Activated naive CD4-positive, alpha-beta T cell treated with anti-CD3 and anti-CD28 coated beads for 36 hours (primary cell): Measurements from ENCODE around the gene VANGL2. TPM values are rescaled to one million over a fixed set of nuclear protein-coding genes. Genes with fewer than 3 reads are reported as not detected.

Experiments
- CTCF ChIA-PET: fragments of 350-600 bp; sonication (Branson Sonifier 250); formaldehyde crosslinking; loops from one replicate; lab custom pipeline; 2021; ENCODE audit warnings: antibody characterized with exemption; lab: Charles Lee
- DNase-seq: peaks from one replicate; pipeline ENCODE4 v3.0.0-alpha.2; 2020
- H3K27ac Mint-ChIP-seq: one replicate; pipeline ENCODE4 v1.8.0; 2021; ENCODE audit warnings: mild to moderate bottlenecking, mixed read lengths
- H3K27me3 Mint-ChIP-seq: one replicate; pipeline ENCODE4 v1.8.0; 2021; ENCODE audit warnings: low read depth, mixed read lengths
- H3K36me3 Mint-ChIP-seq: one replicate; pipeline ENCODE4 v1.8.0; 2021; ENCODE audit warnings: low read depth, mixed read lengths
- H3K4me1 Mint-ChIP-seq: one replicate; pipeline ENCODE4 v1.8.0; 2021; ENCODE audit warnings: low read depth, mixed read lengths
- H3K4me3 Mint-ChIP-seq: one replicate; pipeline ENCODE4 v1.8.0; 2021; ENCODE audit warnings: mild to moderate bottlenecking, moderate library complexity, mixed read lengths
- H3K9me3 Mint-ChIP-seq: one replicate; pipeline ENCODE4 v1.8.0; 2021; ENCODE audit warnings: mixed read lengths
- intact Hi-C: fragments of 100-400 bp; cut with micrococcal nuclease; formaldehyde crosslinking; loops from one replicate; pipeline ENCODE4 v1.15.1; 2023
- total RNA-seq, 2 experiments: library from RNA; stranded (reverse); gene quantifications; one replicate each; pipeline ENCODE4 v1.2.3, GENCODE V29; 2021

VANGL2 gene
- total RNA-seq, 2 experiments from 2014 or later = 0.27 TPM; not detected in 1

DNA sequence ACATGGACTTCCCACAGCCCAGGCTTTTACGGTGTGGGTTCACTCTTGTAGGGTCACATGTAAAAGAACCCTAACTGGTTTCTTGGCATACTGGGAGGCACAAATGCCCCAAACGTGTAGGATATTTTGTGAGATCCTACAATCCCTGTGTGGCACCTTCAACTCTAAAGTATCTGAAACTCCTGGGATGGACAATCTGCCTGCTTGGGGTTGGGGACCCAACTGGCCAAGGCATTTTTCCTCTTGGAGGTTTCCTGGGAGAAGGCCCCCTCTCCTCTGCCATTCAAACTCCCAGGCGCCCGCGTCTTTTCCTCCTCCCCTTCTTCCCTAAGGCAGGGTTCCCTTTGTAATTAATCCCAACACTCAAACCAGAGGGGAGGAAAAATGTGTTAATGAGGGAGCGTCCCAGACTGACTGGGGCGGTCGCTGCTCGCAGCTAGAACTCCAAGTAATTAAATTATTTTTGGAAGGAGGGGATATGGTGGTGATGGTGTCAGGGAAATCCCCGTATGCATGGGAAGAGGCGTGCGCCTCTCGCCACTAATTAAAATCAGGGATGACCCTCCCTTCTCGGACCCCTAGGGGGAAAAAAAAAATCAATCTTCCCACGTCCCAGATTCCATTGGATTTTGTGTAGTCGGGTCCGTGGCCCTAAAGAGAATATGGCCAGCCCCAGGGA lies 681 bp upstream of the VANGL2 start:
- no peaks in the 10 kb centered on the region for H3K9me3 Mint-ChIP-seq
- H3K36me3 Mint-ChIP-seq = no peaks in the 10 kb centered on the region
- CTCF ChIA-PET = no interaction called here
- intact Hi-C loops = no loop called here
- no peak overlapping the region for H3K4me3 Mint-ChIP-seq
- peaks cover 13% of the 10 kb centered on the region for H3K27me3 Mint-ChIP-seq
- no peak for DNase-seq
- no peak overlapping the region for H3K27ac Mint-ChIP-seq
- H3K4me1 Mint-ChIP-seq = peaks cover 3% of the 10 kb centered on the region

DNA sequence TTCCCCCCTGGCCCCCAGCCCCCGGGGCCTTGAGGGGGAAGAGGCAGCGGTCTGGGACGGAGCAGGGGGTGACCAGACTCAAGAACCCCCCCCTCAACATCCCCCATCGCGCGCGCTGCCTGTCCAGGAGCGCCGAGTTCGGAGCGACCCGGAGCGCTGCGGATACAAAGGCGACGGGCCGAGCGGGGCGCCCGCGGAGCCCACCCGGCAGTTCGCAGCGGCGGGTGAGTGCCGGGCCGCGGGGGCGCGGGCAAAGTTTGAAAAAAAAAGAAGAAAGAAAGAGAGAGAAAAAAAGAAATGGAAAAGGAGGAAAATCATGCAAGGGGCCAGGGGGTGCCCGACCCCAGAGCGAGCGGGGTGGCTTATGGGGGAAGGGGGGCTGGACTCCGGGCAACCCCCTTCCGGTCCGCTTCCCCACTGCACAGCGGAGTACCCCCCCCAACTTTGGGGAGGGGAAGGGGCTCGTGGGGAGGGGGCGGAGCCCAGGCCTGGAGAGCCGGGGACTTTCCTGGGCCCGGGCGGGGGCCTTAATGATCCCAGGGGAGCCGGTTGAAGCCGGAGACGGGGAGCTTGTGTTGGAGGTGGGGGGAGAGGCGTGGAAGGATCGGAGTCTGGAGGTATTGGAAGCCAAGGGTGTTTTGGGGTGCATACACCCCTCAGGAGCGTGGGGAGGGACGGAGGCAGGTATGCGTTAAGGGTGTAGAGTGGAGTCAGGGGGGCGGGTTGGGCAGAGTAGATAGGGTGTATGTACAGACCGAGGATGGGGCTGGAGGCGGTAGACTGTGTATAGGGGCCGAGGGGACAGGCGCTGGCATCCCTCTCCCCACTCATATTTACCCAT lies 502 bp downstream of the VANGL2 start:
- CTCF ChIA-PET = no interaction called here
- DNase-seq = no peak

DNA sequence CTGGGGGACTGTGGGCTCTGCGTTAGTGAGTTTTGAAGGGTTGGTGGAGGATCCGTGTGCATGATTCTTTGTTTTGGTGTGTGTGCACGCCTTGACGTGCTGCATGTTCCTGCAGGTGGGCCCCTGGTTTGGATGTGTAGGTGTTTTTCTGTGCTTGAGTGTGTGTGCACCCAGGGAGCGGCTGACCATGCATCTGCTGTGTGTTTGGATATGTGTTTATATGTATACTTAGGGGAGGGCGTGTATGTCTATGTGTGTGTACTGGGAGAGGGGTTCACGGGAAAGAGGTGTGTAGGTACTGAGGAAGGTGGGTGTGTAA lies 1.1 kb downstream of the VANGL2 start:
- H3K4me3 Mint-ChIP-seq = peak overlapping the region; percentile 44
- CTCF ChIA-PET = no interaction called here
- no peak overlapping the region for H3K27ac Mint-ChIP-seq

More for the DNA sequence above, 502 bp downstream of the VANGL2 start:
- H3K9me3 Mint-ChIP-seq = no peaks in the 10 kb centered on the region
- H3K27ac Mint-ChIP-seq = no peak overlapping the region
- intact Hi-C loops = no loop called here
- H3K27me3 Mint-ChIP-seq = peaks cover 13% of the 10 kb centered on the region
- H3K4me3 Mint-ChIP-seq = peak overlapping the region; percentile 44
- H3K36me3 Mint-ChIP-seq = no peaks in the 10 kb centered on the region
- peaks cover 3% of the 10 kb centered on the region for H3K4me1 Mint-ChIP-seq

GRCh38 chr1:160402001-160402795 lies 1.8 kb downstream of the VANGL2 start:
- H3K27ac Mint-ChIP-seq = no peak overlapping the region
- H3K4me1 Mint-ChIP-seq = peaks cover 3% of the 10 kb centered on the region
- peaks cover 13% of the 10 kb centered on the region for H3K27me3 Mint-ChIP-seq
- DNase-seq = no peak
- H3K36me3 Mint-ChIP-seq = no peaks in the 10 kb centered on the region
- no peak overlapping the region for H3K4me3 Mint-ChIP-seq
- H3K9me3 Mint-ChIP-seq = no peaks in the 10 kb centered on the region
- CTCF ChIA-PET = interaction anchor here (1.0 kb wide), 1 partner anchor 14 kb away, joined by 3 read pairs; no protein-coding TSS in a partner anchor
- intact Hi-C loops = no loop called here

More for the DNA sequence above, 1.1 kb downstream of the VANGL2 start:
- Mint-ChIP-seq H3K9me3 (no peaks in the 10 kb centered on the region), H3K4me1 (peaks cover 3% of the 10 kb centered on the region), H3K36me3 (no peaks in the 10 kb centered on the region), H3K27me3 (peaks cover 13% of the 10 kb centered on the region)
- intact Hi-C loops = no loop called here
- no peak for DNase-seq

DNA sequence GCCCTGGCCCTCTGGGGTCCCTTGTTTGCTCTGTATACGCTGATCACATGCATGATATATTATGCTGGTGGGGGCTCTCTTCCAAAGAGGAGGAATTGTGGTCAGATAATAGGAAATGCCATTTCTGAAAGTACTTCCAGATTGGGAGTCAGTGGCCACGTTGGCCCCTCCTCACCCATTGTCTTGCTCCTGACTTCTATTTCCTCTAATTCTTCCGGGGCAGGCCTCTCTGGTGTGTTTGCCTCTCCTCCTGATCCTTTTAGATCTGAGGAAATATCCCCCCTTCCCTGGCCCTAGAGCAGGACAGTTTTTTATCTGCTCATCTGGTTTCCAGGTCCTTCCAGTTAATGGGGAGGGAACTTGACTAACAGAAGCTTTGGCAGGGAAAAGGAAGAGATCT lies 2.9 kb downstream of the VANGL2 start:
- intact Hi-C loops = no loop called here
- CTCF ChIA-PET = no interaction called here
- no peaks in the 10 kb centered on the region for H3K9me3 Mint-ChIP-seq
- H3K4me1 Mint-ChIP-seq = peaks cover 3% of the 10 kb centered on the region
- no peak for DNase-seq
- peaks cover 13% of the 10 kb centered on the region for H3K27me3 Mint-ChIP-seq
- no peak overlapping the region for H3K4me3 Mint-ChIP-seq
- no peaks in the 10 kb centered on the region for H3K36me3 Mint-ChIP-seq
- H3K27ac Mint-ChIP-seq = no peak overlapping the region

GRCh38 chr1:160404094-160404493 lies 3.7 kb downstream of the VANGL2 start:
- H3K4me1 Mint-ChIP-seq = peaks cover 3% of the 10 kb centered on the region
- CTCF ChIA-PET = no interaction called here
- no peak overlapping the region for H3K4me3 Mint-ChIP-seq
- intact Hi-C loops = no loop called here
- no peak for DNase-seq
- H3K36me3 Mint-ChIP-seq = no peaks in the 10 kb centered on the region
- no peaks in the 10 kb centered on the region for H3K9me3 Mint-ChIP-seq
- H3K27me3 Mint-ChIP-seq = peaks cover 13% of the 10 kb centered on the region
- no peak overlapping the region for H3K27ac Mint-ChIP-seq

DNA sequence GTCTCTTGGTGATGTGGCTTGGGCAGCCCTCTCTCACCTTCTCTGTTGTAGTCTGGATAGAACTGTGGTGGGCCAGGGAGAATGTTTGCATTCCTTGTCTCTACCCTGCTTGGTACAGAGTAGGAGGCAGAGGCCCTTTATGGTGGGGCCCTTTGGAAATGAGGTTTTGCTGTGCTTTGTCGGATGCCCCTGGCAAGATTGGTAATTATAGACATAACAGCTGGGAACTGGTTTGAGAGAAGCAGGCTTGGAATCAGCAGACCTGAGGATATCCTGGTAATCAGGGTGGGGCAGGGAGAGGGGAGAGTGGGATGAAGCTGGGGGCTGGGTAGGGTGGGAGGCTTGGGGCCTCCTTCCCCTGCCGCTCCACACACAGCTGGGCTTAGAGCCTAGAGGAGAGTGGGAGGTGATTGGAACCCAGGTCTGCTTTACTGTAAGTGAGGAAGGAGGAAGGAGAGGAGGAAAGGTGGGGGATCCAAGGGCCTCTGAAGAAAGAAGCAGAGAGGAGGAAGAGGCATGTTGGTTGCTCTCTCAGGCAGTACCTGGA lies 5.0 kb downstream of the VANGL2 start:
- no peak for DNase-seq
- no peak overlapping the region for H3K27ac Mint-ChIP-seq
- H3K36me3 Mint-ChIP-seq = no peaks in the 10 kb centered on the region
- peaks cover 13% of the 10 kb centered on the region for H3K27me3 Mint-ChIP-seq
- H3K4me1 Mint-ChIP-seq = peaks cover 3% of the 10 kb centered on the region
- CTCF ChIA-PET = no interaction called here
- intact Hi-C loops = no loop called here
- no peak overlapping the region for H3K4me3 Mint-ChIP-seq
- no peaks in the 10 kb centered on the region for H3K9me3 Mint-ChIP-seq

DNA sequence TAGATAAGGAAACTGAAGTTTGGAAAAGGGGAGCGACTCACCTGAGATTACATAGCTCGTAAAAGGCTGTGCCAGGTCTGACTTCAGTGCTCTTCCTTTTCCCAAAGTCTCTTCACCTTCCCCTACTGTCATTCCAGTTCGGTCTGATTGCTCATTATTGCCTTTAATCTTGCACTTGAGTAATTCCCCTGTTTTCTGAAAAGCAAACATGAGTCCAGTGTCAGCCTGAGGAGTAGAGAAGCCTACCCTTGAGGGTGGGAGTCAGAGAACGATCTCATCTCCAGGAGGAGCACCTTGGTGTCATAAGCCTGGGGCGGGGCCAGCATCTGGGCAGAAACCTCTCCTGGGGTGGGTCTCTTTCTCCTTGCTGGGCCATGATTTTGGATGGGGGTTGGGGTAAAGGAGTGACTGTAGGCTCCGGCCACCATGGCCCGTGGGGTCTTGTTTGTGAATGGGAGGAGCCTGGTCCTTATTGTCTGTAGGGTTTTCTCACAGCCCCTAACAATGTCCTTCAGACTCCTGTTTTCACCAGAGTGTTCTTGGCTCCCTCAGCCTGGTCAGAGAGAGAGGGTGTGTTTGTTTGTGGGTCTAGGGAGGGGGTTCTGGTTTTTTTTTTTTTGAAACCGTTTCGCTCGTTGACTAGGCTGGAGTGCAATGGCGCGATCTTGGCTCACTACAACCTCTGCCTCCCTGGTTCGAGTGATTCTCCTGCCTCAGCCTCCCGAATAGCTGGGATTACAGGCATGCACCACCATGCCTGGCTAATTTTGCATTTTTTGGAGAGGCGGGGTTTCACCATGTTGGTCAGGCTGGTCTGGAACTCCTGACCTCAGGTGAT lies 6.0 kb downstream of the VANGL2 start:
- no peaks in the 10 kb centered on the region for H3K4me1 Mint-ChIP-seq
- CTCF ChIA-PET = interaction anchor here (0.7 kb wide), 2 partner anchors 24 to 62 kb away, joined by 3 to 5 read pairs; no protein-coding TSS in a partner anchor
- peaks cover 10% of the 10 kb centered on the region for H3K27me3 Mint-ChIP-seq
- H3K9me3 Mint-ChIP-seq = no peaks in the 10 kb centered on the region
- DNase-seq = no peak
- intact Hi-C loops = no loop called here
- H3K27ac Mint-ChIP-seq = no peak overlapping the region
- no peaks in the 10 kb centered on the region for H3K36me3 Mint-ChIP-seq
- no peak overlapping the region for H3K4me3 Mint-ChIP-seq

DNA sequence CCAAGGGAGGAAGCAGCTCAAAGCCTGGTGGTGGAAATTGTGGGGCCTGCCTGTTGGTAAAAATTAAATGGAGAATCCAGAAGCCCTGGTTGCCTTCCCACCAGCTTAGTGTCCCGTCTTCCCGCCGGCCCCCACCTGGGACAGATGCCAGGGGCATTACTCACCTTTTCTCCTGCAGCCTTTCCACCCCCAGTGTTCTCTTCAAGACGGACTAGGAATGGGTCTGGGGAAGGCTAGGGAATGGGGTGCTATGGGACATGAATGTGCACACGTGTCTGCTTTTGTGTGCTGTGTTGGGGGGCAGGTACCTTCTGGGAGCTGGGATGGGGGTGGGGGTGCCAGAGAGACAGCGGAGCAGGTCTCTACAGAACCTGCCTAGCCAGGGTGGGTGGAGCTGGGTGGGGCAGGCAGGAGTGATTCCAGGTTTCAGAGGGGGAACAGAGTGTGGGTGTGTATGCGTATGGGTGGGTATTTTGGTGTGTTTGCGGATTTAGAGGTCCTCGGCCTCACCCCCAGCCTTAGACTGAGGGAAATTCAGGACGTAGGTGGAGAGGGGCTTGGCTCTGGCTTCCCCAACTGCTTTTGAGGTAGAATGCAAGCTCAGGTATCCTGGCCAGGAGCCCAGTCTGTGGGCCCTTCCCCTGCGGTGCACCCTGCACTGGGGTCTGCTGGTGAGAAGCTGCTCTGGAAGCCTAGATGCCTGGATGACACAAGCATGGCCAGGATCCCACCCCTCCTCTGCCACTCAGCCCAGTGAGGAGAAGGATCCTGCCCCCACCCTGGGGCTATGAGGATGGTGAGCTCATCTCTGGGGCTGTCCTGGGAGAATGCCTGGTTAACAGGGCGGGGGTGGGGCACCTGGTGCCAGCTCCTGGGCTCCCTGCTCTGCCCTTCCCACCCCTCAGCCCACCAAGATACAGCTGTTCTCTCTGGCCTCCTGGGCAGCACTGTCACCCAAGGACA lies 7.8 kb downstream of the VANGL2 start:
- H3K4me3 Mint-ChIP-seq = no peak overlapping the region
- no peaks in the 10 kb centered on the region for H3K36me3 Mint-ChIP-seq
- H3K4me1 Mint-ChIP-seq = no peaks in the 10 kb centered on the region
- CTCF ChIA-PET = interaction anchor here (1.2 kb wide), 1 partner anchor 198 kb away, joined by 4 read pairs; no protein-coding TSS in a partner anchor
- intact Hi-C loops = no loop called here
- no peak for DNase-seq
- no peaks in the 10 kb centered on the region for H3K27me3 Mint-ChIP-seq
- H3K9me3 Mint-ChIP-seq = no peaks in the 10 kb centered on the region
- H3K27ac Mint-ChIP-seq = no peak overlapping the region

DNA sequence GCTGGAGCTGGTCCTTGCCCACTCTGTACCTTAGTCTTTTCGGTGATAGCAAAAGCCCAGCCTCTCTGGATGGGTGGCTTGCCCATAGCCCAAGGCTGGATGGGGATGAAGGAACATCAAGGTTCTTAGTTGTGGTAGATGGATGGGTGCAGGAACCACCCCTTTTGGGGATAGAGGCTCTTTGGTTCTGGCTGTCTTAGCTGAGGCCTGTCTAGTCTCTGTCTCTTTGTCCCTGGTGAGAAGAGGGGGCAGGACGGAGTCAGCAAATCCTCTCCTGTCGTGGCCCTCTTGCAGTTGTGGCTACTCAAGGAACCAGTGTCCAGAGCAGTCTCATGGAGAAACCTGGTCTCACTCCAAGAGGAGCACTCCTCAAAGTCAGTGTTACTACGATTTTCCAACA lies 8.5 kb downstream of the VANGL2 start:
- CTCF ChIA-PET = interaction anchor here (0.6 to 1.2 kb wide), 2 partner anchors 198 to 210 kb away, joined by 3 to 4 read pairs; no protein-coding TSS in a partner anchor
- no peak for DNase-seq

More for the DNA sequence above, 8.5 kb downstream of the VANGL2 start:
- Mint-ChIP-seq H3K4me3 (no peak overlapping the region), H3K9me3 (no peaks in the 10 kb centered on the region), H3K27me3 (no peaks in the 10 kb centered on the region), H3K27ac (no peak overlapping the region), H3K36me3 (no peaks in the 10 kb centered on the region), H3K4me1 (no peaks in the 10 kb centered on the region)
- intact Hi-C loops = no loop called here
